ENCODE data around the gene FAM72D.
"Not testable (repeated sequence)": the region's sequence is repeated elsewhere in the genome, so short reads cannot be mapped to it uniquely, and the experiment has no call there.

FAM72D gene

GRCh38 chr1:145082483-145083255 is 13.1 kb upstream of the FAM72D start:
- not testable (repeated sequence) for DNase-seq

- not testable (repeated sequence) for DNase-seq
Measured at GRCh38 chr1:145093517-145094149, 2.1 kb upstream of the FAM72D start.

GRCh38 chr1:145094655-145095211 is 1.0 kb upstream of the FAM72D start:
- not testable (repeated sequence) for DNase-seq

- not testable (repeated sequence) for DNase-seq
Measured at GRCh38 chr1:145101725-145102124, 6.0 kb downstream of the FAM72D start.

GRCh38 chr1:145103294-145103693 is 7.5 kb downstream of the FAM72D start:
- not testable (repeated sequence) for DNase-seq

- DNase-seq: not testable (repeated sequence)
Measured at GRCh38 chr1:145111674-145112073, 15.9 kb downstream of the FAM72D start.

- not testable (repeated sequence) for DNase-seq
Measured at GRCh38 chr1:145112703-145113102, 16.9 kb downstream of the FAM72D start.

- not testable (repeated sequence) for DNase-seq
Measured at GRCh38 chr1:145114560-145115057, 18.8 kb downstream of the FAM72D start.

- not testable (repeated sequence) for DNase-seq
Measured at GRCh38 chr1:145115587-145116493, 20.1 kb downstream of the FAM72D start.

- not testable (repeated sequence) for DNase-seq
Measured at GRCh38 chr1:145119842-145120241, 24.1 kb downstream of the FAM72D start.

GRCh38 chr1:145122344-145123061 is 26.7 kb downstream of the FAM72D start:
- not testable (repeated sequence) for DNase-seq

- not testable (repeated sequence) for DNase-seq
Measured at GRCh38 chr1:145123062-145123395, 27.3 kb downstream of the FAM72D start.

GRCh38 chr1:145123992-145124641 is 28.3 kb downstream of the FAM72D start:
- DNase-seq: not testable (repeated sequence)

- DNase-seq: not testable (repeated sequence)
Measured at GRCh38 chr1:145125112-145125511, 29.3 kb downstream of the FAM72D start.

GRCh38 chr1:145127144-145127543 is 31.4 kb downstream of the FAM72D start:
- DNase-seq: not testable (repeated sequence)

- not testable (repeated sequence) for DNase-seq
Measured at GRCh38 chr1:145128697-145129469, 33.1 kb downstream of the FAM72D start.

- not testable (repeated sequence) for DNase-seq
Measured at GRCh38 chr1:145134476-145134875, 38.7 kb downstream of the FAM72D start.

- not testable (repeated sequence) for DNase-seq
Measured at GRCh38 chr1:145140549-145140948, 44.8 kb downstream of the FAM72D start.

GRCh38 chr1:145144264-145144913 is 48.6 kb downstream of the FAM72D start:
- not testable (repeated sequence) for DNase-seq

GRCh38 chr1:145146308-145146707 is 50.5 kb downstream of the FAM72D start:
- not testable (repeated sequence) for DNase-seq

All from fibroblast of skin of scalp (primary cell).